Amniotic epithelial cell (primary cell): Measurements from ENCODE around the gene DNMT3B.
"Not testable (repeated sequence)": the region's sequence is repeated elsewhere in the genome, so short reads cannot be mapped to it uniquely, and the experiment has no call there.

Source experiments
- DNase-seq: peaks from one replicate; pipeline ENCODE4 v3.0.0-alpha.2; 2010; ENCODE audit warnings: low read depth

Gene DNMT3B

GRCh38 chr20:32761831-32762753, at the start of gene DNMT3B:
Gene DNMT3B, plus strand, starts transcription at chr20:32762385. Its CDS starts 17,939 bp downstream, at chr20:32780324.
- peak; percentile 66 for DNase-seq

DNA sequence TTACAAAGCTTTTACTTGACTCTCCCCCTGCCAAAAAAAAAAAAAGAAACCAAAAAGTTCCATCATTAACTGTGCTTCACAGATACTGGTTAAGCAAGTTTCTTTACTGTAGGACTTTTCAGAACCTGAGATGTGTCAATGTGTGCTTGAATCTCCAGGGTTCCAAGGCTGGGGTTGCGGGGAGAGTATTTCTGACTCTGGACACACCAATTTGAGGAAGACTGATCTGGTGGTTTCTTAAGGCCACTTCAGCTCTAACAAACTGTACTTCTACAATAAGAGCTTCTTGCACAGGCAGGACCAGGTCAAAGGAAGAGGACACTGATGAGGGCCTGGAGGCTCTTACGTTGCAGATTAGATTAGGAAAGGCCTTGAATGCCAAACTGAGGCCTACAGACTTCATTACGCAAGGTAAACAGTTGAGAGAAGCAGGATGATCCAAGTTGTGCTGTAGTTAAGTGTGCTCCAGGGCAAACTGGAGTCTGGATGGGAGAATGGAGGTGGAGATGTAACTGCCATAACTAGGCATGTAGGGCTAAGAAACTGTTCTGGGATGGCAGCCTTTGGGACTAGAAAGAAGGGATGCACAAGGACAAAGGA, 43.3 kb upstream of the DNMT3B start:
- peak; percentile 41 for DNase-seq

- DNase-seq: peak; percentile 90
Measured at GRCh38 chr20:32727683-32728082, 34.5 kb upstream of the DNMT3B start.

GRCh38 chr20:32728435-32728834, 33.8 kb upstream of the DNMT3B start:
- not testable (repeated sequence) for DNase-seq

GRCh38 chr20:32729334-32729733, 32.9 kb upstream of the DNMT3B start:
- DNase-seq: not testable (repeated sequence)

GRCh38 chr20:32731882-32732266, 30.3 kb upstream of the DNMT3B start:
- peak; percentile 63 for DNase-seq

- DNase-seq: peak; percentile 64
Measured at GRCh38 chr20:32737371-32738223, 24.6 kb upstream of the DNMT3B start.

DNA sequence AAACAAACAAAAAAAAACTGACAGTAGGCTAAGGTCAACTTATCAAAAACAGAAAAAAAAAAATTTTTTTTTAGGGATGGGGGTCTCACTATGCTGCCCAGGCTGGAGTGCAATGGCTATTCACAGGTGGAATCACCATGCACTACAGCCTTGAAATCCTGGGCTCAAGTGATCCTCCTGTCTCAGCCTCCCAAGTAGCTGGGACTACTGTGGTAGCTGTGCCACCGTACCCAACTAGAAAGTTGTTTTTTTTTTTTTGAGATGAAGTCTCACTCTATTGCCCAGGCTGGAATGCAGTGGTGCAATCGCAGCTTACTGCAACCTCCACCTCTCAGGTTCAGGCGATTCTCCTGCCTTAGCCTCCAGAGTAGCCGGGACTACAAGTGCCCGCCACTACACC, 21.0 kb upstream of the DNMT3B start:
- DNase-seq: no peak

- DNase-seq: no peak
Measured at GRCh38 chr20:32742322-32743236, 19.6 kb upstream of the DNMT3B start.

DNA sequence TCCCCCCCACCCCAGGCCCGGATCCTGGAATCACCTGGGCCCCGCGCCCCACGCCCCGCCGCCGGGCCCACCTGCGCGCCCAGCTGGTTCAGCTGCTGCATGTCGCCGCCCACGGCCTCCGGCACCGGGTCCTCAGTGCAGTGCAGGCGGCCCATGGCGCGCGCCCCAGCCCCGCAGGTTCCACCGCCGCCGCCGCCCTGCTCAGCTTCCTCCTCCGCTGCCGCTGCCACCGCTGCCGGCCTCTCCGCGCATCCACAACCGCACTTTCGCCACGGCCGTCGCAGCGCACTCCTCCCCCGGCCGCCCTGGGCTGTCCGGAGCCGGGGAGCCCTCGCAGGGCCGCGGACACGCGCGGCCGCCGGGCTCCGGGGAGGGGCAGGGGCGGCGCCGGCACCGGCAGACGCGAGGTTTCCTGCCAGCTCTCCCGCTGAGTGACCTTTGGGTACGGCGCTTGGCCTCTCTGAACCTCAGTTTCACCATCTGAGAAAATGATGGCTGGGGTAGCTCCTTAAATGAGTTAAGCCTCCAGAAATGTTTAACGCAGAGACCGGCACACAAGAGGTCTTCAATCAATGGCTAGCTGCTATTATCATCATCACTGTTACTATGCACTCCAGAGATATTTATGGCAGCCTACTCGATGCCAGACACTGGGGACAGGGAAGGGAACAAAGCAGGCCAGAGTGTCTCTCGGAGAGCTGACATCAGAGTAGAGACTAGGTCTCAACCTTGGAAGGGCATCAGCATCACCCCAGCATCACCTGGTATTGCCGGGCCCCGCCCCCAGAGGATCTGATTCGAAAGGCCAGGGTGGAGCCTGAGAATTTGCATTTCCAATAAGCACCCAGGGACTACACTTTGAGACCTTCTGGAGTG, 18.7 kb upstream of the DNMT3B start, which contains the start of gene COMMD7:
Gene COMMD7, minus strand, starts transcription at position 231 of the 876 bp plus-strand sequence. Its CDS starts 76 bp downstream, at position 155.
- DNase-seq: peak; percentile 47

DNA sequence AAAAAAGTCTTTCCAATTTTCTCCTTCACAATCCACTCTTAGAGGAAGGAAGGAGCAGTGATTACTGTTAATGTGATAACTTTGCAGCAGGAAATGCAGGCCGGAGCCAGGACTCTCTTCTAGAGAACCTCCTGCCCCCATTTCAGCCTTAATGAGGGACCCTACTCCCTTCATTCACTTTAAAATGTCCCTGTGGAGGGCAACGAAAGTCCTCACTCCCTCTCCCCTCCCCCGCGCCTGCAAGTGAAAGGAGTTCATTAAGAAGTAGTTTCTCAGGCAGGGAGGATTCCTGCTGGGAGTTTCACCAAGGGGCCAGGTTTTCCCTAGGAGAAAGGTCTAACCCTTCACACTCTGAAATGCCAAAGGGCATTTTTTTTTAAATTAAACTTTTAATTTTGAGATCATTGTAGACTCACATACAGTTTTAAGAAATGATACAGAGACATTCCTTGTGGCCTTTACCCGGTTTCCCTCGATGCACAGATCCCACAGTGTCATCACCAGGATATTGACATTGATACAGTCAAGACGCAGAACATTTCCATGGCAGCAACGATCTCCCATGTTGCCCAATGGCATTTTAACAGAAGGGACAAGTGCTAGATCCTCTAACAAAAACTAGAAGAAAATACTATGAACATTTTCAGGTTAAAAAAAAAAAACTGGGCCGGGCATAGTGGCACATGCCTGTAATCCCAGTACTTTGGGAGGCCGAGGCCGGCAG, 12.1 kb upstream of the DNMT3B start:
- DNase-seq: no peak

DNA sequence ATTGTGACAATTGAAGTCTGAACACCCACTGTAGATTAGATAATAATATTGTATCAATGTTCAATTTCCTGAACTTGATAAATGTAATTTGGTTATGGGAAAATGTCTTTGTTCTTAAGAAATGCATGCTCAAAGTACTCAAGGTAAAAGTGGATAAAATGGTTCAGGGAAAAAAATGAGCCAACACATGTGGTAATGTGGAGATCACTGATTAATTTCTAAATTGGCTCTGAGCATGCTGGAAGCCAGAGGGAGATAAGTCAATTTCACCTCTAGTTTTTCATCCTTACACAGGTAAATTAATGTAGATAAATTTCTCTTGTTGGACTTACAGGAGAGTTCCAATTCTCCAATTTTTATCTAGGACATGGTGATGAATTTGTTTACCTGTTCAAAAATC, 10.9 kb upstream of the DNMT3B start:
- no peak for DNase-seq

- DNase-seq: no peak
Measured at GRCh38 chr20:32751702-32752457, 10.3 kb upstream of the DNMT3B start.

GRCh38 chr20:32752458-32753250, 9.5 kb upstream of the DNMT3B start:
- DNase-seq: peak; percentile 70

DNA sequence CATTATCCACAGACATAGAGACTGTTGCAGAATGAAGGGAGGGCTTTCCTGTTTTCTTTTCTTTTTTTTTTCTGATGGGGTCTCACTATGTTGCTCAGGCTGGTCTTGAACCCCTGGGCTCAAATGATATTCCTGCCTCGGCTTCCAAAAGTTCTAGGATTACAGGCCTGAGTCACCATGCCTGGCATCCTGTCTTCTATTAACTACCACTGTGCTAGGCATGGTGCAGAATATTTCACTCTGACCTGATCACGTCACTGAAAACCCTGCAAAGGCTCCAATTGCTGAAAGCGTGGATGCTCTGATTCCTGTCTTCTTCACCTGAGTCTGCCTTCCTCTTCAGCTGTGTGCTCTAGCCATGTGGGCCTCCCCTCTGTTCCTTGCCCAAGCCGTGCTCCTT, 8.5 kb upstream of the DNMT3B start:
- DNase-seq: no peak

DNA sequence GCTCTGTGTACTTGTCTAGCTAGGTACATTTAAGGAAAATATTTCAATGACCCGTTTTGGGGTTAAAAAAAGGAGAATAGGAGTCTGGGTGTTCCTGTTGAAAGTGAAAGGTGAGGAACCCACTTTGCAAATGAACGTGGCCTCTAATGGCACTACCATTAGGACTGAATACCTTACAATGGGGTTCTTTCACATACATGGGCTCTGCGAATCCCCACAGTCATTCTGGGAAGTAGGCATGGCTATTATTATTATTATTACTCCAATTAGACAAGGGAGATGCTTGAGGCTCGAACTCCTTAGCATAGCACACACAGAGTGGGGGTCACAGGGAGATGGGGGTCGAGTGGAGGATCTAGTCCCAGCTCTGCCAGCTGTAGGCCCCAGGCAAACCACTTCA, 6.0 kb upstream of the DNMT3B start:
- no peak for DNase-seq

GRCh38 chr20:32761417-32761830, 761 bp upstream of the DNMT3B start:
- no peak for DNase-seq

GRCh38 chr20:32762754-32763201, 593 bp downstream of the DNMT3B start:
- no peak for DNase-seq
